NCI-H345 (cell line): Measurements from ENCODE around the gene PPARGC1A.
A peak's percentile ranks its signal among the peaks of the same experiment; 100 is the strongest.

Source experiments
- DNase-seq: peaks from one replicate; lab custom pipeline; 2025; lab: John Stamatoyannopoulos, UW

The PPARGC1A gene

GRCh38 chr4:23911675-23912455 lies 22.0 kb upstream of the PPARGC1A start:
- no peak for DNase-seq

DNA sequence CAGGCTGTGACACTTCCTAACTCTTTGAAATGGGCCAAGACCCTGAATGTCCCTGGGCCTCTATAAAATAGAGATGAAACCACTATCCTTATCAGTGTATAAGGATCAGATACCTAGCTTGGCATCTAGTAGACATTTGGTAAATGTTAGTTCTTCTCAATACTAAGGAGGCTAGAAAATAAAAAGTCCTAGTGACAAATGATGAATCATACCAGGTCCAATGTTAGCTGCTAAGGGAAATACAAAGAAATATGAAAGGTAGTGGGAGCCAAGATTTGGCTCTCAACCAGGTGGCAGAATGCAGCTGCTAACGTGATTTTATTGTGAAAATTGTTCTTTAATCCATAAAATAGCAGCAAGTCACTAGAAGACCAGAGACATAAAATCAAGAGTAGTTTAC lies 19.8 kb upstream of the PPARGC1A start:
- no peak for DNase-seq

- DNase-seq: no peak
Measured at GRCh38 chr4:23906839-23907238, 17.0 kb upstream of the PPARGC1A start.

- DNase-seq: peak; percentile 44
Measured at GRCh38 chr4:23904639-23905071, 14.8 kb upstream of the PPARGC1A start.

- DNase-seq: peak; percentile 88
Measured at GRCh38 chr4:23903859-23904438, 14.1 kb upstream of the PPARGC1A start.

- DNase-seq: no peak
Measured at GRCh38 chr4:23902222-23902804, 12.5 kb upstream of the PPARGC1A start.

GRCh38 chr4:23900636-23901035 lies 10.8 kb upstream of the PPARGC1A start:
- no peak for DNase-seq

GRCh38 chr4:23899565-23899964 lies 9.7 kb upstream of the PPARGC1A start:
- DNase-seq: no peak

- no peak for DNase-seq
Measured at GRCh38 chr4:23897564-23898109, 7.8 kb upstream of the PPARGC1A start.

- no peak for DNase-seq
Measured at GRCh38 chr4:23894021-23894420, 4.2 kb upstream of the PPARGC1A start.

DNA sequence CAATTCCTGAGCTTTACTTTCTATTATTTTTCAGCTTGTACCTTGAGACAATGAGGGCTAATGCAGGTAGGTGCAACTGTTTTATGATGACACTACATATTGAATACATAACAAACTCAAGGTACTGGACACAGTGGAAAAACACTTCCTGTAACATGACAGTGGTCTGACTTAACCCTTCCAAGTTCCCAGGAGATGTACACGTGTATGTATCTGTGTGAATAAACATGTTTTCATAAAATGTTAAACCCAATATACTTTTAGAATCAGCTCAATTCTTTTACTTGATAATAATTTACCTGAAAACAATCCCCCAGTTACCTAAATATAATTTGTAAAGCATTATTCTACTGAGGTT lies 1.2 kb upstream of the PPARGC1A start:
- no peak for DNase-seq

GRCh38 chr4:23890369-23891063 lies 669 bp upstream of the PPARGC1A start:
- no peak for DNase-seq

- no peak for DNase-seq
Measured at GRCh38 chr4:23889391-23889790, 456 bp downstream of the PPARGC1A start.

DNA sequence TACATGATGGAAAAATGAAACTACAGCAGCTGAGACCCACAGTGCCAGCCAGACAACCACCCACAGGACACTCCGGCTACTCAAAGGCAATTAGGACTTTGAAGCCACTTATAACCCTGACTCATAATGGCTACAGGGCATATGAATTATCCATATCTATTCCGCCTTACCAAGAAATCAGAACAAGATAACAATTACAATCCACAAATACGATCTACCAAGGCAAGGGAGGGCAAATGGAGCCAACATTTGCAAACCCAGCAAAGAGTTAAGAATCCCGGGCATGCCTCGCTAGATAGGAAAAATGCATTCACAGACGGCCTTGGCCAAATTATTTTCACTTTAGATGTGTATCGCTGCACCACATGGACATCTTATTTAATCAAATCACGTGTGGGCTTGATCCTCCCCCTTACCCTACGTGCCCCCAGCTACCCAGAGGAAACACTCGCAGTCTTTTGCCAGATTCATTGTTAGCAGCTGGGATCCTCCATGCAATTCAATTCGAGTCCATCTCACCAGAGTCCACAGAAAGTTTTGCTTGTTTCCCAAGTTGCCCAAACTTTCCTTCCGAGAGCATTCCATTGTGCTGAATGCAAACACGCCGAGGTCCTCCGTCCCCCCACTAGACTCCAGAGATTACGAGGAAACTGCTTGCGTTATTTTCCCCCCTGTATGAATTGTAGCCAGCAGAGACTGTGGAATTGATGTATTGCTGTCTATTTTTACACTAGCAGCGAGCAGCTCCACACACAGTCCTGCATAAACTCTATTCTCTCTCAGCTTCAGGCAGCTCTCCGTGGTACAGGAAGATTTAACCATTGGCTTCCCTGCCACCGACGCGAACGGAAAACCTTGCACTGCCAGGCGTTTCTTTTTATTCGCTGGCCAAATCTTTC lies 1.2 kb downstream of the PPARGC1A start:
- DNase-seq: peak; percentile 12

DNA sequence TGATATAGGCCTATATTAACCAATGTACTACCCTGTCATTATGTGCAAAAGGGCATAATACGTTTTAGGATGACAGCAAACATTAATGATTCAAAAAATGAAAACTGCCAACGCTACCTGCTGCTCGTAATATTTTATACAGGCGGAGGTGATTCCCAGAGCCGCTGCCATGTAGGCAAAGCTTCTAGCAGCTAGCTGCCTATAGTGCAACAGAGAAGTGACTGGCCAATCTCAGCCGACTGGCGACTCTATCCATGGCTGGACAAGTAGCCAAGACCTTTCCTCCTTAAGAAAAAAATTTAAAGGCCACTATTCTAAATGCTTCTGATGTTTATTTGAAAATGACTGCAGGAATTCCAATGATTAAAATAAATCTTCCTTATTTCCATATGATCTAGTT lies 1.9 kb downstream of the PPARGC1A start:
- no peak for DNase-seq

DNA sequence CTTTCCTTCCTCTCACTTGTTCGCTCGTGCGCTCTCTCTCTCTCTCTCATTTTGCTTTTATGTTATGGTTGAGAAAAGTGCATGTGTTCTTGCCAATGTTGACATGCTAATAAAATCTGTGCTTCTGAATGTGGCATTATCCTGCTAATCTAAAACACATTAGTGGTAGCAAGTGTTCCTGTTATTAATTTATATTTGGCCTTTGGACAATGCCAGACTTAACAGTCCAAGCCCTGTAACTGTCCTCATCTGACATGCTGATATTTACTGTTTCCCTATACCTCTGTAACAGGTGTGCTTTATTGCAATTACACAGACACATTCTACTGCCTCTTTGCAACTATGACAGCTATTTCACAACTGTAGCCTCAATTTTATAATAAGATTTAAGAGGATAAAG lies 2.7 kb downstream of the PPARGC1A start:
- no peak for DNase-seq

GRCh38 chr4:23885943-23886590 lies 3.8 kb downstream of the PPARGC1A start:
- no peak for DNase-seq

GRCh38 chr4:23884741-23885140 lies 5.1 kb downstream of the PPARGC1A start:
- no peak for DNase-seq

DNA sequence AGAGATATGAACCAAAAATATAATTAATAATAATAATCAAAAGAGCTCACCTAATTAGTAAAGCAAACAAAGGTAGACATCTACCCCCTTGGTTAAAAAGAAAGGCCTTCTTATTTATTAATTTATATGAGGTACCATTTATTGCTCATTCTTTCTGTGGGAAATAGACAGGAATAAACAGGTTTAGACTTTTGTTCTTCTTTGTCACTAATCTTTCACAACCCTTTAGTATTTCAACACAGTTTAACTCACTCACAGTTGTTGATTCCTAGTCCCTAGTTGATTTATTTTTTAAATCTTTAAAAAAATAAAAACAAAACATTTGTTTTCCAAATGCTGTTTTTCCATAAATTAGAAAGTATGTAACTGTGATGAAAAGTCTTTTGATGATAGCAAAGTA lies 5.6 kb downstream of the PPARGC1A start:
- no peak for DNase-seq

DNA sequence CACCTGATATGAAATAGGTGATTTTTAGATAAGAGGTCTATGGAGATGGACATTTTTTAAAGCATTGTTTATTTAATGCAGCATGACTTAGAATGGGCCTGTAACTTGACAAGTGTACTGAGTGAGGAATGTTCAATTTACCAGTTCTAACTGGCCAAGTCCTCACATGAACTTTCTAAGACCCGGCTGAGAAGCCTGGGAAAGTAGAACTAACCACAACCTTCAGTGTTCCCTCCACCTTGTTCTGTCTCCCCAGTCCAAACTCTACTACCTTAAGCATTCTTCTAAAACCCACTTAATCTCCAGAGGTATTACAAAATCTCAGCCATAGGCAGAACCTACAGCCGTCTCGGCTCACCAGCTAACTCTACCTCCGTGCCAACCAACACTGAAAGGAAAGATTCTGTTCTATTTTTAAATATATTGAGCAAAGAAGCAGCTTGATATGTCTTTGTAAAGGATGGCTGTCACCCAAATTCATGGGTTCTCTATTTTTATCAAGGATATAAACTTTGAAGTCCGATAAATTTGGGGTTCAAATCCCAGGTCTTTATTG lies 6.8 kb downstream of the PPARGC1A start:
- DNase-seq: no peak
